PFSK-1 (cell line): Measurements from ENCODE around the gene GGNBP2.

Source experiments
- FOXP2 ChIP-seq: optimal IDR thresholded peaks from 2 replicates; pipeline ENCODE3; 2011; ENCODE audit warnings: borderline replicate concordance, control low read depth, inconsistent platforms; ENCODE audit not compliant: insufficient read depth; ENCODE audit errors: extremely low read length, extremely low read depth
- POLR2AphosphoS5 ChIP-seq: IDR thresholded peaks from 2 replicates; pipeline ENCODE4 v1.6.1; 2012; ENCODE audit warnings: low read depth, mild to moderate bottlenecking, control low read depth, low read length, moderate library complexity
- SIN3A ChIP-seq: IDR thresholded peaks from 2 replicates; pipeline ENCODE4 v1.6.1; 2012; ENCODE audit warnings: mild to moderate bottlenecking, low read length, moderate library complexity, borderline replicate concordance; ENCODE audit not compliant: insufficient read depth
- TAF1 ChIP-seq: IDR thresholded peaks from 2 replicates; pipeline ENCODE4 v1.6.1; 2012; ENCODE audit warnings: low read length, control low read depth, borderline replicate concordance; ENCODE audit not compliant: insufficient read depth
- TF ChIP-seq, protein P1 (sequence below), 2 experiments: IDR thresholded peaks; 2 replicates each; pipeline versions ENCODE4 v1.6.1 to v1.8.0; 2011 to 2012; ENCODE audit warnings: low read depth in 2 of 2, low read length in 2 of 2, control low read depth in 1 of 2, inconsistent platforms in 1 of 2, mild to moderate bottlenecking in 1 of 2, moderate library complexity in 1 of 2; ENCODE audit not compliant: insufficient read depth in 1 of 2

DNA sequence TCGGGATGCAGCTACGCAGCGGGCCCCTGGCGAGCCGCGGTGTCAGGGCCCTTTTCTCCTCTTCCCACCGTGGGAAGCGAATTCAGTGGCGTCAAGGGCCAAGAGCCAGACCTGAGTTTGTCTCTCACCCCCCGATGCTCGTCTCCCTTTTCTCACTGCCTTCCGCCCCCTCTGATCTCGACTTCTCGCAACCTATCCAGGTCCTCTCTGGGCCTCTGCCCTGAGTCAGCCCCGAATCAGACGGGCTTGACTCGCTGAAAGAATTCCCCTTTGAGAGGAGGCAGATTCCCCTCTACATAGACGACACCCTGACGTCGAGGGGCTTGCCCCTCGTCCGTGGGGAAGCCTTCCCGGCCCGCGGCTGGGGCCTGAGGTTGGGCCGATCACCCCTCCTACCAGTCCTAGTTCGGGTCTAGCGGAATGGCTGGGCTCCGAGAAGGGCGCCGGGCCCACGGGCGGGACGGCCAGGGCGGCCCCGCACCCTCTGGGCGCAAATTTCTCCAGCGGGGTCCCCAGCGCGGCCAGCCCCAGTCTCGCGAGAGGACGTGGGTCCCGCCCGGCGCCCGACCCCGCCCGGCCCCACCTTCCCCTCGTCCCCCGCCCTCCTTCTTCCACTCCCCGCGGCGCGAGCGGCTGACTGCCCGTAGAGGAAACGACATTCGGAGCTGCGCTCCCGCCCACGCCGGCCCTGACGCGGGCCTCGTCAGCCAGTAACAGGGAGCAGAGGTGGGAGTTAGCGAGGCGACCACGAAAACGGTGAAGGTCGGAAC is at the start of gene GGNBP2:
- TF ChIP-seq TAF1 (peak; percentile 72), SIN3A (peak; percentile 38; the same call in 1 of the 2 replicates), POLR2AphosphoS5 (peak; percentile 84), FOXP2 (no peak)
- TF ChIP-seq, protein P1, sequence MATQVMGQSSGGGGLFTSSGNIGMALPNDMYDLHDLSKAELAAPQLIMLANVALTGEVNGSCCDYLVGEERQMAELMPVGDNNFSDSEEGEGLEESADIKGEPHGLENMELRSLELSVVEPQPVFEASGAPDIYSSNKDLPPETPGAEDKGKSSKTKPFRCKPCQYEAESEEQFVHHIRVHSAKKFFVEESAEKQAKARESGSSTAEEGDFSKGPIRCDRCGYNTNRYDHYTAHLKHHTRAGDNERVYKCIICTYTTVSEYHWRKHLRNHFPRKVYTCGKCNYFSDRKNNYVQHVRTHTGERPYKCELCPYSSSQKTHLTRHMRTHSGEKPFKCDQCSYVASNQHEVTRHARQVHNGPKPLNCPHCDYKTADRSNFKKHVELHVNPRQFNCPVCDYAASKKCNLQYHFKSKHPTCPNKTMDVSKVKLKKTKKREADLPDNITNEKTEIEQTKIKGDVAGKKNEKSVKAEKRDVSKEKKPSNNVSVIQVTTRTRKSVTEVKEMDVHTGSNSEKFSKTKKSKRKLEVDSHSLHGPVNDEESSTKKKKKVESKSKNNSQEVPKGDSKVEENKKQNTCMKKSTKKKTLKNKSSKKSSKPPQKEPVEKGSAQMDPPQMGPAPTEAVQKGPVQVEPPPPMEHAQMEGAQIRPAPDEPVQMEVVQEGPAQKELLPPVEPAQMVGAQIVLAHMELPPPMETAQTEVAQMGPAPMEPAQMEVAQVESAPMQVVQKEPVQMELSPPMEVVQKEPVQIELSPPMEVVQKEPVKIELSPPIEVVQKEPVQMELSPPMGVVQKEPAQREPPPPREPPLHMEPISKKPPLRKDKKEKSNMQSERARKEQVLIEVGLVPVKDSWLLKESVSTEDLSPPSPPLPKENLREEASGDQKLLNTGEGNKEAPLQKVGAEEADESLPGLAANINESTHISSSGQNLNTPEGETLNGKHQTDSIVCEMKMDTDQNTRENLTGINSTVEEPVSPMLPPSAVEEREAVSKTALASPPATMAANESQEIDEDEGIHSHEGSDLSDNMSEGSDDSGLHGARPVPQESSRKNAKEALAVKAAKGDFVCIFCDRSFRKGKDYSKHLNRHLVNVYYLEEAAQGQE (IDR thresholded peaks at IDR 0.05; ENCODE audit: insufficient read depth in 1 of 2, low read depth in 2 of 2, low read length in 2 of 2) = no peak
